GM12891 (cell line): ENCODE results near the gene IGFALS.

Experiments used
- POLR2A ChIP-seq: IDR thresholded peaks from 2 replicates; pipeline ENCODE4 v1.6.1; 2011; ENCODE audit warnings: low read depth, low read length, control low read depth
- POLR2AphosphoS5 ChIP-seq: IDR thresholded peaks from 2 replicates; pipeline ENCODE4 v1.6.1; 2011; ENCODE audit warnings: low read depth, low read length, control low read depth

DNA sequence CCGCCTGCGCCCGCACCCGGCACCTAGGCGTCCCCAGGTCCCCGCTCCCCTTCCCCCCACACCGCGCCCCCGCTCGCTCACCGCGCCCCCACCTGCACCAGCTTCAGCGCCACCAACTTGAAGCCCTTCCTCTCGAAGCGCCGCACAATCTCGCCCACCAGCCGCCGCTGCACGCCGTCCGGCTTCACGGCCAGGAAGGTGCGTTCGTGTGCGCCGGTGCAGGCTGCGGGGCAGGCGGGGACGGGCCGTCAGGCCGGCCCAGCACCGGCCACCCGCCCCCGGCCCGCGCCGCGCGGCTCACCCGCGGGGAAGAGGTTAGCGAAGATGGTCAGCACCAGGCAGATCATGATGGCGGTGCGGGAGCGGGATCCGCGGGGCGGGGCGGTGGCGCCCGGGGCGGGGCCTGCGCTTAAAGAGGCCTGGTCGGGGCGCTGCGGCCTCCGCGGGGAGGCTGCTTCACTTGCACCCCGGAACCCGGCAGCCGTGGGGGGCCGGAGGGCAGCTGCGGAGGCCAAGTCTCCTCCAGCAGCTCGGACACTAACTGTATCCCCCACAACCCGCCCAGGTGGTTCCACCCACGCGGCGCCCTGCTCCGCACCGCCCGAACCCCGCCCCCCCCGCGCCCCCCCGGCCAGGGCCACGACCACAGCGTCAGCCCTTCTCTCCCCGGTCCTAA lies 22.2 kb downstream of the IGFALS start, which contains the start of gene NME3:
- TF ChIP-seq POLR2AphosphoS5 (no peak; the same call in 1 of the 2 replicates), POLR2A (peak; percentile 55; the same call in 1 of the 2 replicates)
